HCT116 (cell line): ENCODE data around the gene OVOL1. TPM values are rescaled to one million over a fixed set of nuclear protein-coding genes. Genes with fewer than 3 reads are reported as not detected.

ENCODE experiments used
- ATAC-seq: fragments of 200-7000 bp; cut with Tn5 transposase; 2 replicates; pipeline ENCODE4 v1.9.1; 2020; ENCODE audit warnings: mild to moderate bottlenecking, moderate library complexity
- BruUV-seq: library from RNA; stranded (reverse); fragments of 400-500 nt; replicated peaks from 2 replicates; lab custom pipeline; 2021; lab: Mats Ljungman, UMichigan
- CTCF ChIA-PET: fragments of 300-600 bp; sonication (Branson Sonifier 250); formaldehyde crosslinking; loops from one replicate; lab custom pipeline; 2021; ENCODE audit warnings: antibody characterized with exemption; lab: Charles Lee
- POLR2A ChIA-PET: fragments of 300-600, 350-600 bp; sonication (Branson Sonifier 250); formaldehyde crosslinking; loops from one replicate; lab custom pipeline; 2021; ENCODE audit warnings: antibody characterized with exemption; lab: Charles Lee
- RAD21 ChIA-PET, 2 experiments: fragments of 300-600 bp; sonication (Branson Sonifier 250); formaldehyde crosslinking; loops; one replicate each; lab custom pipeline; 2023; ENCODE audit warnings: low total read pairs in 2 of 2; ENCODE audit not compliant: uncharacterized antibody in 2 of 2, unreplicated experiment in 2 of 2, low non-redundant PET in 1 of 2; lab: Charles Lee
- DNase-seq: peaks from one replicate; pipeline ENCODE4 v3.0.0-alpha.2; 2010; ENCODE audit warnings: low read depth, low spot score
- H2AFZ ChIP-seq: fragments of 200-600 bp; shearing (Covaris generic), sonication (generic); 2 replicates; pipeline ENCODE4 v1.6.1; 2017; ENCODE audit warnings: low read depth, mixed run types, mixed read lengths, antibody characterized with exemption, low read length; ENCODE audit not compliant: poor library complexity, severe bottlenecking
- H3K27ac ChIP-seq: 2 replicates; pipeline ENCODE4 v1.5.1; 2012; ENCODE audit warnings: low read depth, low read length
- H3K27me3 ChIP-seq: fragments of 200-600 bp; sonication (generic); 2 replicates; pipeline ENCODE4 v1.6.1; 2016; ENCODE audit warnings: mixed run types, low read length, mixed read lengths; ENCODE audit not compliant: insufficient read depth
- H3K36me3 ChIP-seq, 2 experiments: fragments of 200-500 bp in 1 of 2; fragments of 200-600 bp in 1 of 2; sonication (Bioruptor generic) in 1 of 2; sonication (generic) in 1 of 2; 2 replicates each; pipeline versions ENCODE4 v1.5.1 to v1.6.1; 2014 to 2016; ENCODE audit warnings: low read length in 2 of 2, inconsistent platforms in 1 of 2, mixed read lengths in 1 of 2, mixed run types in 1 of 2; ENCODE audit not compliant: insufficient read depth in 2 of 2, control insufficient read depth in 1 of 2
- H3K4me1 ChIP-seq, 2 experiments: fragments of 200-600 bp in 1 of 2; sonication (generic) in 1 of 2; 2 replicates each; pipeline versions ENCODE4 v1.5.1 to v1.6.1; 2012 to 2017; ENCODE audit warnings: low read length in 2 of 2, inconsistent platforms in 1 of 2, mild to moderate bottlenecking in 1 of 2, mixed read lengths in 1 of 2, mixed run types in 1 of 2, moderate library complexity in 1 of 2; ENCODE audit not compliant: insufficient read depth in 2 of 2, control insufficient read depth in 1 of 2
- H3K4me2 ChIP-seq: fragments of 200-600 bp; sonication (generic); 2 replicates; pipeline ENCODE4 v1.6.1; 2017; ENCODE audit warnings: mixed run types, low read length, mixed read lengths
- H3K4me3 ChIP-seq, 2 experiments: fragments of 200-600 bp in 1 of 2; sonication (generic) in 1 of 2; replicated peaks in 1 of 2; 2 replicates each; pipeline ENCODE4 v1.5.1; 2011 to 2016; ENCODE audit warnings: low read length in 2 of 2, control low read depth in 1 of 2, low read depth in 1 of 2, mild to moderate bottlenecking in 1 of 2, mixed read lengths in 1 of 2, mixed run types in 1 of 2
- H3K79me2 ChIP-seq: fragments of 200-600 bp; sonication (generic); 2 replicates; pipeline ENCODE4 v1.6.1; 2017; ENCODE audit warnings: mild to moderate bottlenecking, mixed run types, low read length, moderate library complexity, mixed read lengths; ENCODE audit not compliant: insufficient read depth
- H3K9ac ChIP-seq: fragments of 200-600 bp; sonication (generic); 2 replicates; pipeline ENCODE4 v1.6.1; 2016; ENCODE audit warnings: low read length, mixed read lengths
- H3K9me2 ChIP-seq: fragments of 200-600 bp; sonication (generic), shearing (Covaris generic); 2 replicates; pipeline ENCODE4 v1.6.1; 2017; ENCODE audit warnings: mixed run types, mild to moderate bottlenecking, moderate library complexity; ENCODE audit not compliant: insufficient read depth
- H3K9me3 ChIP-seq, 2 experiments: fragments of 200-500 bp in 1 of 2; fragments of 200-600 bp in 1 of 2; sonication (Bioruptor generic) in 1 of 2; sonication (generic) in 1 of 2; 2 replicates each; pipeline ENCODE4 v1.6.1; 2014 to 2017; ENCODE audit warnings: low read length in 2 of 2, mixed read lengths in 2 of 2, inconsistent platforms in 1 of 2, low read depth in 1 of 2, mild to moderate bottlenecking in 1 of 2, mixed run types in 1 of 2, moderate library complexity in 1 of 2; ENCODE audit not compliant: control insufficient read depth in 1 of 2, insufficient read depth in 1 of 2
- H4K20me1 ChIP-seq: fragments of 200-600 bp; sonication (generic), shearing (Covaris generic); 2 replicates; pipeline ENCODE4 v1.6.1; 2017; ENCODE audit warnings: mixed run types, mild to moderate bottlenecking, moderate library complexity; ENCODE audit not compliant: insufficient read depth
- CBX3 ChIP-seq: IDR thresholded peaks from 2 replicates; pipeline ENCODE4 v1.6.1; 2012; ENCODE audit warnings: low read depth
- CEBPB ChIP-seq: IDR thresholded peaks from 2 replicates; pipeline ENCODE4 v1.6.1; 2012; ENCODE audit warnings: low read depth
- CTCF ChIP-seq, 3 experiments: fragments of 200-600 bp in 1 of 3; sonication (generic) in 1 of 3; IDR thresholded peaks in 2 of 3; conservative IDR thresholded peaks in 1 of 3; 2 replicates each; pipeline ENCODE4 v1.5.1; 2012 to 2017; ENCODE audit warnings: low read depth in 2 of 3, low read length in 2 of 3, antibody characterized with exemption in 1 of 3, borderline replicate concordance in 1 of 3, control low read depth in 1 of 3, mild to moderate bottlenecking in 1 of 3, mixed read lengths in 1 of 3, mixed run types in 1 of 3, moderate library complexity in 1 of 3; ENCODE audit not compliant: insufficient read depth in 1 of 3
- EZH2 ChIP-seq: fragments of 200-600 bp; sonication (generic); IDR thresholded peaks from 2 replicates; pipeline ENCODE4 v1.6.1; 2017; ENCODE audit warnings: antibody characterized with exemption, mixed run types
- MAX ChIP-seq: IDR thresholded peaks from 2 replicates; pipeline ENCODE4 v1.6.1; 2012
- POLR2A ChIP-seq: IDR thresholded peaks from 2 replicates; pipeline ENCODE4 v1.7.0; 2011; ENCODE audit warnings: borderline replicate concordance; ENCODE audit not compliant: insufficient read depth, insufficient read length; ENCODE audit errors: extremely low read depth
- POLR2AphosphoS5 ChIP-seq: IDR thresholded peaks from 2 replicates; pipeline ENCODE4 v1.6.1; 2011; ENCODE audit warnings: mild to moderate bottlenecking, low read depth, low read length, moderate library complexity
- SP1 ChIP-seq: IDR thresholded peaks from 2 replicates; pipeline ENCODE4 v1.6.1; 2012; ENCODE audit warnings: low read depth
- SRF ChIP-seq: IDR thresholded peaks from 2 replicates; pipeline ENCODE4 v1.6.1; 2012; ENCODE audit warnings: low read depth
- TCF7L2 ChIP-seq: IDR thresholded peaks from 2 replicates; pipeline ENCODE4 v1.7.0; 2011; ENCODE audit warnings: borderline replicate concordance, inconsistent platforms; ENCODE audit not compliant: insufficient read depth, insufficient read length; ENCODE audit errors: extremely low read depth
- YY1 ChIP-seq: IDR thresholded peaks from 2 replicates; pipeline ENCODE4 v1.6.1; 2011; ENCODE audit warnings: low read length, low read depth, moderate library complexity, mild to moderate bottlenecking; ENCODE audit not compliant: insufficient replicate concordance; ENCODE audit errors: extremely low read depth
- intact Hi-C: fragments of 100-400 bp; cut with micrococcal nuclease; formaldehyde crosslinking; loops from 2 replicates; pipeline ENCODE4 v1.10.0; 2022
- total RNA-seq: library from RNA; stranded (reverse); gene quantifications from one replicate; pipeline ENCODE4 v1.2.1, GENCODE V29; 2021; ENCODE audit not compliant: unreplicated experiment

Gene OVOL1
- total RNA-seq, 1 experiment from 2014 or later = 14.7 TPM

DNA sequence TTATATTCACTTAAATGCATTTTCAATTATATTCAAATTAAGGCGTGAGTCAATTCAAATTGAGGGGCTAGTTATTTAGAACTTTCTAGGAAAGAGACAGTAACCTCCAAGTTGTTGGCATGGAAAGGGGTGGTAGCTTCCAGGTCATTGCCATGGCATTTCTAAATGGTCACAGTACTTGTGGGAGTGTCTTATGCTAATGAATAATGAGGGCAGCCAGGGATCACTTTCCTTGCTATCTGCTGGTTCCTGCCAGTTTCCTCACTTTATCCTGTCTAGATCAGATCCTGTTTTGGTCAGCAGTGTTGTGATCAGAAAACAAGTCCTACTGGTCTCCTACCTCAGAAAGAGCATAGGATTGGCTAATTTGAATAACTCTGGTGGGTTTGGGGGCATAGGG lies 44.5 kb upstream of the OVOL1 start:
- ChIA-PET CTCF (no interaction called here), RAD21 (no interaction called here), POLR2A (no interaction called here)
- H3K79me2 ChIP-seq = no peaks in the 10 kb centered on the region
- peaks cover 0 to 12% of the 10 kb centered on the region in 2 experiments; a peak in 2 of 4 replicates for H3K4me1 ChIP-seq
- no peak overlapping the region for H3K4me3 ChIP-seq
- H3K9ac ChIP-seq = no peak overlapping the region
- no peaks in the 10 kb centered on the region for H4K20me1 ChIP-seq
- H3K9me3 ChIP-seq = no peaks in the 10 kb centered on the region
- H3K36me3 ChIP-seq = no peaks in the 10 kb centered on the region
- H3K4me2 ChIP-seq = no peak overlapping the region
- intact Hi-C loops = no loop called here
- DNase-seq = no peak
- no peak overlapping the region for H3K27ac ChIP-seq
- no peak overlapping the region for H2AFZ ChIP-seq
- H3K27me3 ChIP-seq = no peaks in the 10 kb centered on the region
- H3K9me2 ChIP-seq = no peaks in the 10 kb centered on the region
- no peak for ATAC-seq
- no peak for TF ChIP-seq SRF
- TF ChIP-seq MAX = no peak
- TF ChIP-seq SP1 = no peak
- TF ChIP-seq YY1 = no peak
- no peak for TF ChIP-seq TCF7L2
- no peak for TF ChIP-seq CTCF (IDR thresholded peaks at IDR 0.05 in 2 of 3, conservative IDR thresholded peaks at IDR 0.05 in 1 of 3; ENCODE audit: borderline replicate concordance in 1 of 3, insufficient read depth in 1 of 3, low read depth in 2 of 3, low read length in 2 of 3)
- TF ChIP-seq POLR2A = no peak
- TF ChIP-seq POLR2AphosphoS5 = no peak
- TF ChIP-seq CBX3 = no peak
- no peak for TF ChIP-seq CEBPB
- no peak for TF ChIP-seq EZH2
- no TSS peak for BruUV-seq
